ENCODE data around the gene CMYA5. TPM values are rescaled to one million over a fixed set of nuclear protein-coding genes. Genes with fewer than 3 reads are reported as not detected.

The CMYA5 gene
- total and polyA plus RNA-seq, 9 of the 15 experiments (the other 6 are each of a cell fraction or from before 2014, with no cell fraction given): 0.18 to 1.1 (median 0.32) TPM

GRCh38 chr5:79695526-79695925 is 5.9 kb downstream of the CMYA5 start (continued):
- TF ChIP-seq REST (IDR thresholded peaks at IDR 0.05; ENCODE audit: borderline replicate concordance): no peak
- TF ChIP-seq REST (CRISPR knock-in tag; IDR thresholded peaks at IDR 0.05; ENCODE audit: low read depth): no peak
- TF ChIP-seq SMARCC2 (IDR thresholded peaks at IDR 0.05; ENCODE audit: low read depth): no peak
- TF ChIP-seq TFAM (CRISPR knock-in tag; conservative IDR thresholded peaks at IDR 0.05): no peak

Measured in K562 (cell line).